A673 (cell line): ENCODE data around the gene UTF1. TPM values are rescaled to one million over a fixed set of nuclear protein-coding genes. Genes with fewer than 3 reads are reported as not detected.

Experiments used
- BruUV-seq: library from RNA; stranded (reverse); fragments of 400-500 nt; replicated peaks from 2 replicates; lab custom pipeline; 2021; lab: Mats Ljungman, UMichigan
- CTCF ChIA-PET: fragments of 300-600 bp; sonication (Branson Sonifier 250); formaldehyde crosslinking; loops from one replicate; lab custom pipeline; 2022; ENCODE audit warnings: antibody characterized with exemption; lab: Charles Lee
- POLR2A ChIA-PET: fragments of 300-600 bp; sonication (Branson Sonifier 250); formaldehyde crosslinking; loops from one replicate; lab custom pipeline; 2022; ENCODE audit warnings: antibody characterized with exemption; ENCODE audit not compliant: low non-redundant PET; lab: Charles Lee
- DNase-seq: peaks from one replicate; pipeline ENCODE4 v3.0.0-alpha.2; 2015; ENCODE audit warnings: low spot score
- H3K27ac ChIP-seq: fragments of 200-600 bp; sonication (generic); 2 replicates; pipeline ENCODE4 v1.5.1; 2016; ENCODE audit warnings: mixed run types, low read depth, mild to moderate bottlenecking, mixed read lengths, antibody characterized with exemption, low read length; ENCODE audit not compliant: poor library complexity, severe bottlenecking
- H3K27me3 ChIP-seq: fragments of 200-600 bp; sonication (generic); replicated peaks from 2 replicates; pipeline ENCODE4 v1.6.1; 2017; ENCODE audit warnings: mixed run types, low read depth, mild to moderate bottlenecking, mixed read lengths, antibody characterized with exemption, low read length; ENCODE audit not compliant: insufficient read depth, poor library complexity
- H3K36me3 ChIP-seq: fragments of 200-600 bp; sonication (generic); 2 replicates; pipeline ENCODE4 v1.6.1; 2016; ENCODE audit warnings: mixed run types, mild to moderate bottlenecking, mixed read lengths, antibody characterized with exemption, low read length; ENCODE audit not compliant: insufficient read depth, poor library complexity, severe bottlenecking
- H3K4me1 ChIP-seq: fragments of 200-600 bp; sonication (generic); 2 replicates; pipeline ENCODE4 v1.6.1; 2017; ENCODE audit warnings: mixed run types, mild to moderate bottlenecking, mixed read lengths, antibody characterized with exemption, low read length; ENCODE audit not compliant: insufficient read depth, poor library complexity, severe bottlenecking
- H3K4me3 ChIP-seq: fragments of 200-600 bp; sonication (generic); 2 replicates; pipeline ENCODE4 v1.5.1; 2016; ENCODE audit warnings: low read depth, mixed run types, mild to moderate bottlenecking, mixed read lengths, low read length; ENCODE audit not compliant: poor library complexity, severe bottlenecking
- H3K9me3 ChIP-seq: fragments of 200-600 bp; sonication (generic); 2 replicates; pipeline ENCODE4 v1.6.1; 2016; ENCODE audit warnings: mixed run types, low read depth, mild to moderate bottlenecking, mixed read lengths, antibody characterized with exemption, low read length; ENCODE audit not compliant: poor library complexity, severe bottlenecking
- EZH2 ChIP-seq: fragments of 200-600 bp; sonication (generic); IDR thresholded peaks from 2 replicates; pipeline ENCODE4 v1.6.1; 2017; ENCODE audit warnings: borderline replicate concordance, low read depth, mild to moderate bottlenecking, mixed read lengths, antibody characterized with exemption, low read length; ENCODE audit not compliant: poor library complexity, severe bottlenecking
- intact Hi-C: fragments of 100-400 bp; cut with micrococcal nuclease; formaldehyde crosslinking; loops from one replicate; pipeline ENCODE4 v1.10.0; 2022; ENCODE audit not compliant: unreplicated experiment
- total RNA-seq: library from RNA; stranded (reverse); gene quantifications from 2 replicates; pipeline ENCODE4 v1.2.3, GENCODE V29; 2021
- TF ChIP-seq, protein P1 (sequence below): fragments of 300-800, 200-600 bp; sonication (generic); conservative IDR thresholded peaks from 2 replicates; pipeline ENCODE4 v1.5.1; 2017; ENCODE audit warnings: low read depth, mild to moderate bottlenecking, antibody characterized with exemption, low read length, moderate library complexity, mixed read lengths

UTF1 gene
- total RNA-seq, 1 experiment from 2014 or later, result not detected

DNA sequence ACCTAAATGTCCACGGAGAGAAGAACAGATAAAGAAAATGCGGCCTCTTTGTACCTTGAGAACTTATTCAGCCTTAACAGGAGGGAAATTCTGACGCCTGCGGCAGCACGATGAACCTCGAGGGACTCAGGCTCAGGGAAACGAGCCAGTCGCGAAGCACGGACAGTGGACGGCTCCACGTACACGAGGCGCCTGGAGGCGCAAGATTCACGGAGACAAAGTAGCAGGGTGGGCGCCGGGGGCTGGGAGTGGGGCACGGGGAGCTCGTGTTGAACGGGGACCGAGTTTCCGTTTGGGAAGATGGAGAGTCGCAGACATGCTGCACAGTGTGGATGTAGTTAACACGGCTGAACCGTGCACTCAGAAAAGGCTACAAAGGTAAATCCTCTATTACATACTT is 13.2 kb upstream of the UTF1 start:
- Histone ChIP-seq H3K4me1 (no peaks in the 10 kb centered on the region), H3K4me3 (no peak overlapping the region), H3K9me3 (no peaks in the 10 kb centered on the region), H3K27ac (no peak overlapping the region), H3K27me3 (peaks cover 45% of the 10 kb centered on the region), H3K36me3 (no peaks in the 10 kb centered on the region)
- no TSS peak for BruUV-seq
- TF ChIP-seq EZH2, result no peak
- TF ChIP-seq, protein P1, sequence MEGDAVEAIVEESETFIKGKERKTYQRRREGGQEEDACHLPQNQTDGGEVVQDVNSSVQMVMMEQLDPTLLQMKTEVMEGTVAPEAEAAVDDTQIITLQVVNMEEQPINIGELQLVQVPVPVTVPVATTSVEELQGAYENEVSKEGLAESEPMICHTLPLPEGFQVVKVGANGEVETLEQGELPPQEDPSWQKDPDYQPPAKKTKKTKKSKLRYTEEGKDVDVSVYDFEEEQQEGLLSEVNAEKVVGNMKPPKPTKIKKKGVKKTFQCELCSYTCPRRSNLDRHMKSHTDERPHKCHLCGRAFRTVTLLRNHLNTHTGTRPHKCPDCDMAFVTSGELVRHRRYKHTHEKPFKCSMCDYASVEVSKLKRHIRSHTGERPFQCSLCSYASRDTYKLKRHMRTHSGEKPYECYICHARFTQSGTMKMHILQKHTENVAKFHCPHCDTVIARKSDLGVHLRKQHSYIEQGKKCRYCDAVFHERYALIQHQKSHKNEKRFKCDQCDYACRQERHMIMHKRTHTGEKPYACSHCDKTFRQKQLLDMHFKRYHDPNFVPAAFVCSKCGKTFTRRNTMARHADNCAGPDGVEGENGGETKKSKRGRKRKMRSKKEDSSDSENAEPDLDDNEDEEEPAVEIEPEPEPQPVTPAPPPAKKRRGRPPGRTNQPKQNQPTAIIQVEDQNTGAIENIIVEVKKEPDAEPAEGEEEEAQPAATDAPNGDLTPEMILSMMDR, result no peak
- intact Hi-C loops, result no loop called here
- ChIA-PET CTCF (no interaction called here), POLR2A (no interaction called here)
- DNase-seq, result no peak

DNA sequence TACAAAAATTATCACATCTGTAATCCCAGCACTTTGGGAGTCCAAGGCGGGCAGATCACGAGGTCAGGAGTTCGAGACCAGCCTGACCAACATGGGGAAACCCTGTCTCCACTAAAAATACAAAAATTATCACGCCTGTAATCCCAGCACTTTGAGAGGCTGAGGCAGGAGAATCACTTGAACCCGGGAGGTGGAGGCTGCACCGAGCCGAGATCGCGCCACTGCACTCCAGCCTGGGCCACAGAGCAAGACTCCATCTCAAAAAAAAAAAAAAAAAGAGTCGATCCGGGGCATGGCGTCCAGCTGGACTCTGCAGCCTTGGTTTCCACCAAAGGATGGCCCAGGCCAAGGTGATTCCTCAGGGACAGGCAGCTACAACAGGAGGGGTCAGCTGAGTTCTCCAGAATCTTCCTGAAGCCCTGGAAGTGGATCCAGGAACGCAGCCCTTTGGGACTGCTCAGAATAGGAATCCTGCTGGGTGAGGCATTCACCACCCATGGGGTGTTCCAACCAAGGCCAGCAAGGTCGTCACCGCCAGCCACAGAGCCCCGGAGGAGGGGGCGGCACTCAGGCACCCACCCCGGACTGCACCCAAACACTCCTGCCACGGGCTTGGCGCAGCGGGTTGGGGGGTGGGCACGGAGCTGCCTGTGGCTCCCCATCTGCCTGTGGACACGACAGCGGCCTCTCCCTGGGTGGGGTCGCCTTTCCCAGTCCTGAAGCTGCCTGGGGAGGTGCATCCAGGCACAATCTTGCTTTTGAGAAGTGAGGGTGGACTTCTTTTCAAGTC is 12.0 kb upstream of the UTF1 start:
- BruUV-seq, result no TSS peak
- H3K27me3 ChIP-seq, result peaks cover 45% of the 10 kb centered on the region
- CTCF ChIA-PET, result no interaction called here
- H3K27ac ChIP-seq, result no peak overlapping the region
- H3K9me3 ChIP-seq, result no peaks in the 10 kb centered on the region
- no peaks in the 10 kb centered on the region for H3K36me3 ChIP-seq
- no peaks in the 10 kb centered on the region for H3K4me1 ChIP-seq
- H3K4me3 ChIP-seq, result no peak overlapping the region
- intact Hi-C loops, result no loop called here
- DNase-seq, result no peak
- TF ChIP-seq EZH2, result no peak
- TF ChIP-seq, protein P1, result no peak
- POLR2A ChIA-PET, result no interaction called here

DNA sequence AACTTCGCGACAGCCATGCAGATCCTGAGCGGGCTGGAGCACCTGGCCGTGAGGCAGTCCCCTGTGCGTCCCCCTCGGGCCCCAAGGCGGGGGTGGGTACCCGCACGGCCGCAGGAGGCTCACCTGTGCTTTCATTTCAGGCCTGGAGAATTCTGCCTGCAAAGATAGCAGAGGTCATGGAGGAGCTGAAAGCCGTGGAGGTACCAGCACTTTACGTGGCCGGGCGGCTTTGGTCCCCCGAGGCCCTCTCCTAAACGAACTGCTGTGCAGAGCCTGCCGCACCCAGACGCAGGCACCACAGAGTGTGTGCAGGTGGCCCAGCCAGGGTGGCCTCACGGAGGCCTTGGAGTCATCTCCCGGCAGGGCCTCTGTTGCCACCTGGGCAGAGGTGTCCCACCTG is 11.1 kb upstream of the UTF1 start:
- intact Hi-C loops, result no loop called here
- no peaks in the 10 kb centered on the region for H3K9me3 ChIP-seq
- H3K4me3 ChIP-seq, result no peak overlapping the region
- DNase-seq, result no peak
- peaks cover 46% of the 10 kb centered on the region for H3K27me3 ChIP-seq
- no peaks in the 10 kb centered on the region for H3K4me1 ChIP-seq
- CTCF ChIA-PET, result no interaction called here
- no peaks in the 10 kb centered on the region for H3K36me3 ChIP-seq
- H3K27ac ChIP-seq, result no peak overlapping the region
- TF ChIP-seq, protein P1, result no peak
- no peak for TF ChIP-seq EZH2
- no TSS peak for BruUV-seq
- POLR2A ChIA-PET, result no interaction called here
